Mucosa of gallbladder (tissue), 1 donor: ENCODE measurements around the gene UNKL. TPM values are rescaled to one million over a fixed set of nuclear protein-coding genes. Genes with fewer than 3 reads are reported as not detected.
"Not testable (repeated sequence)": the region's sequence is repeated elsewhere in the genome, so short reads cannot be mapped to it uniquely, and the experiment has no call there.

Experiments
- DNase-seq: peaks from one replicate; pipeline ENCODE4 v3.0.0-alpha.2; 2020; ENCODE audit warnings: low spot score
- total RNA-seq: library from RNA; stranded (reverse); gene quantifications from one replicate; pipeline ENCODE4 v1.2.1, GENCODE V29; 2021
- donor health status: DM: no; HTN: no; CAD: no.

The UNKL gene
- total RNA-seq, 1 donor from 2014 or later: 32.6 TPM

- no peak for DNase-seq
Observed at GRCh38 chr16:1445518-1446203, 31.2 kb upstream of the UNKL start.

GRCh38 chr16:1444730-1445517 lies 30.4 kb upstream of the UNKL start:
- no peak for DNase-seq

GRCh38 chr16:1443980-1444729 lies 29.7 kb upstream of the UNKL start, which contains the start of gene CCDC154:
TSS of gene CCDC154 (minus strand) at chr16:1444556. CDS start at chr16:1444322, 234 bp downstream.
- no peak for DNase-seq

- no peak for DNase-seq
Observed at GRCh38 chr16:1443403-1443973, 29.0 kb upstream of the UNKL start.

- no peak for DNase-seq
Observed at GRCh38 chr16:1442697-1443096, 28.2 kb upstream of the UNKL start.

GRCh38 chr16:1441391-1441829 lies 26.9 kb upstream of the UNKL start:
- DNase-seq: no peak

GRCh38 chr16:1439699-1440074 lies 25.2 kb upstream of the UNKL start:
- DNase-seq: not testable (repeated sequence)

GRCh38 chr16:1439058-1439698 lies 24.7 kb upstream of the UNKL start:
- DNase-seq: no peak

- no peak for DNase-seq
Observed at GRCh38 chr16:1438229-1439057, 23.9 kb upstream of the UNKL start.

GRCh38 chr16:1437606-1438005 lies 23.1 kb upstream of the UNKL start:
- no peak for DNase-seq

- DNase-seq: no peak
Observed at GRCh38 chr16:1436731-1437355, 22.3 kb upstream of the UNKL start.

GRCh38 chr16:1435921-1436697 lies 21.6 kb upstream of the UNKL start:
- no peak for DNase-seq

- DNase-seq: no peak
Observed at GRCh38 chr16:1434644-1435592, 20.4 kb upstream of the UNKL start.

GRCh38 chr16:1433756-1434155 lies 19.3 kb upstream of the UNKL start:
- DNase-seq: no peak

GRCh38 chr16:1433263-1433560 lies 18.7 kb upstream of the UNKL start:
- DNase-seq: no peak

GRCh38 chr16:1432388-1433262 lies 18.1 kb upstream of the UNKL start:
- no peak for DNase-seq

- DNase-seq: no peak
Observed at GRCh38 chr16:1431497-1432270, 17.2 kb upstream of the UNKL start.
